HS-27A (cell line): ENCODE measurements around the gene THBS1.

ENCODE experiments used
- DNase-seq: peaks from one replicate; pipeline ENCODE4 v3.0.0-alpha.2; 2012; ENCODE audit warnings: low read depth, missing footprints

Gene THBS1

DNA sequence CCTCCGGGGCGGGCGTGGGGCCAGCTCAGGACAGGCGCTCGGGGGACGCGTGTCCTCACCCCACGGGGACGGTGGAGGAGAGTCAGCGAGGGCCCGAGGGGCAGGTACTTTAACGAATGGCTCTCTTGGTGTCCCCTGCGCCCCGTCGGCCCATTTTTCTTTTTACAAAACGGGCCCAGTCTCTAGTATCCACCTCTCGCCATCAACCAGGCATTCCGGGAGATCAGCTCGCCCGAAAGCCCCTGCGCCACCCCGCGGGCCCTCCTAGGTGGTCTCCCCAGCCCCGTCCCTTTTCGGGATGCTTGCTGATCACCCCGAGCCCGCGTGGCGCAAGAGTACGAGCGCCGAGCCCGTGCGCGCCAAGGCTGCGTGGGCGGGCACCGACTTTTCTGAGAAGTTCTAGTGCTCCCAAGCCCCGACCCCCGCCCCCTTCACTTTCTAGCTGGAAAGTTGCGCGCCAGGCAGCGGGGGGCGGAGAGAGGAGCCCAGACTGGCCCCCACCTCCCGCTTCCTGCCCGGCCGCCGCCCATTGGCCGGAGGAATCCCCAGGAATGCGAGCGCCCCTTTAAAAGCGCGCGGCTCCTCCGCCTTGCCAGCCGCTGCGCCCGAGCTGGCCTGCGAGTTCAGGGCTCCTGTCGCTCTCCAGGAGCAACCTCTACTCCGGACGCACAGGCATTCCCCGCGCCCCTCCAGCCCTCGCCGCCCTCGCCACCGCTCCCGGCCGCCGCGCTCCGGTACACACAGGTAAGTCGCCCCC is at the start of gene THBS1:
Gene THBS1, plus strand, starts transcription at position 595 of the 757 bp plus-strand sequence. CDS start 779 bp downstream, outside the sequence.
- peak; percentile 87 for DNase-seq

DNA sequence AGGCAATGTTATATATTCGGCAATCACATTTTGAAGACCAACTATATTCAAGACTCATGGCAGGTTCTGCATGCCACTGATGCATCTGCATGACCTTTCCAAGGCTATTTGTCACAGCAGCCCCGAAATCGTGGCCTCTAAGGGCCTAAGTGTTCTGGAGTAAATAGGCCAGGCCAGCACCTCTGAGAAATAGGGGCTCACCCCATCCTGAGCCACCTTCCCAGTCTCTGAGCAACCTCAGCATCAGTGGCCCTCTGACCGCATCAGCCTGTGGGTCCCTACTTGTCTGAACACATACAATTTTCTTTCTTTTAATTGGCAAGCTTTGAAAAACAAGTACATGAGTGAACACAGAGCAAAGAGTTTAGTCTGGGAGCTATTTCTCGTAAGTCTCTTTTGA is 45.9 kb upstream of the THBS1 start:
- DNase-seq, result no peak

DNA sequence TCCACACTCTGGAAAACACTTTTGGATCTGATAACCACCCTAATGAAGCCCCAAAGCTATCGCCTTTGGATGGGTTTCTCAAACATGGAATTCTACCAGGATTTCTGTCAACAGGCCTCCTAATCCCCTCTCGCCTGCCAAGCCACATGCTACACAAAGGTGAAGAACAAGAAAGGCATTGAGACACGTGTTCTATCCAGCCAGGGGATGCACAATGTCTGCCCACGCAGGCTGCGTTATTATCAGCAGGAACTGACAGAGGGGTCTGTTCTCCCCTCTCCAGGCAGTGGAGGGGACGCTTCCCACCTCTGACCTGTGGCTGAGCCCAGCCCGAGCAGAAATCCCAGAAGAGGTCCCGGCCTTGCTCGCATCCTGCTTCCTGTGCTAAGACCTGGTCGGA is 45.4 kb upstream of the THBS1 start:
- no peak for DNase-seq

DNA sequence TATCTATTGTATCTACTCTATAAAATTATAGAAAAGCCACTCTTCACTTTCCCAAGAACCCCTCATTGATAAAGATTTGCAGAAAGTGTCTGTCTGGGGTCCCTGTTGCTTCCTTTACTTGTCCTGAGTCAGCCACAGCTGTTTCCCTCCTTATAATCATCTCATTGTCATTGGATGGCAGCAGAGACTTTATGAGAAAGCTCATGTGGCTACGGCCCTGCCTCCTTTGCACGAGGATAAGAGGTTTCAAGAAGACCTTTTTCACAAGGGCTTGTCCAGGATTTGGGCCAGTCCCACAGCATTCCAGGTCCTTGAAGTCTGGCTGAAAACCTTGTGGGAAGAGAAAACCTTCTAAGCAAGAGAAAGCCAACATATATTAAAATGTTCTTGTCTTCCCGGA is 41.9 kb upstream of the THBS1 start:
- no peak for DNase-seq

DNA sequence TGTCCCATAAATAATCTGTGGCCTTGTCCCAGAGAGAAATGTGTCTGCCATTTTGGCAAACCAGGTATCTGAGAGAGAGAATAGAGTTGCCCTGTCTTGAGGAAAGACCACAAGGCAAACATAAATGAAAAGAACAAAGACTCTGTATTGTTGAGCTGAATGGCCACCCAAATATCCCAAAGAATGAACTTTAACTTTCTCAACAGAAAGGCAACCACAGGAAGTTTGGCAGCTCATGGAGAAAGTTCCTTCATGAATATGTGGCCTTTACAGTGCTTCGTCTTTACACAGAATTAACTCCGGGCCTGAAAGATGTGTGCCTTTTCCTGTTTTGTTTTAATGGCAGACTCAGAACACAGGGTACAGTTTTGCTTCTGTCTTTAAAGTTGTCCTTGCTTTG is 41.4 kb upstream of the THBS1 start:
- no peak for DNase-seq

DNA sequence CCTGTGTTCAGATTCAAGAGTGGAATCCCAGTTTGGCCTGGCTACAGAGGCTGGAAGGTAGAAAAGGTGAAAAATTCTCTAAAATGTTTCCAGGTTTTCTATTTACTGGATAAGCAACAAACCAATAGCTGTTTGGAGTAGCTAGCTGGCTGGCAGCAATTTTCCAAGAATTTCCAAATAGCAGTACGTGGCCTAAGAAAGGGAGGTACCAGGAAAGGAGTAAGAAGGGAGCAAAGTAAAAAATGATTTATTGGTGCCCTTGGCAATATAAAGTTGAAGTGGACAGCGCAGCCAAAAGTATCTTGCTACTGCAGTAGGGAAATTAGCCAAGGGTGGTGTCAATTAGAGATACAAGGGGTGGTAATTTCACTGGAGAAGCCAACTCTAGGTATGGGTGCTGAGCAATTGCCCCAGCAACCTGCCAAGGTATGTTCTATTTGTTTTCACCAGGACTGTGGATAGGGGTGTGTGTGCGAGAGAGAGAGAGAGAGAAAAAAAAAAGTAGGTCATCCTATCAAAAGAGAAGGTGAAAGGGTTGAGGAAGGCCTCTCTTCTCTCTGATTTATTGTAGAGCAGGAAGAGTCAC is 40.8 kb upstream of the THBS1 start:
- no peak for DNase-seq

DNA sequence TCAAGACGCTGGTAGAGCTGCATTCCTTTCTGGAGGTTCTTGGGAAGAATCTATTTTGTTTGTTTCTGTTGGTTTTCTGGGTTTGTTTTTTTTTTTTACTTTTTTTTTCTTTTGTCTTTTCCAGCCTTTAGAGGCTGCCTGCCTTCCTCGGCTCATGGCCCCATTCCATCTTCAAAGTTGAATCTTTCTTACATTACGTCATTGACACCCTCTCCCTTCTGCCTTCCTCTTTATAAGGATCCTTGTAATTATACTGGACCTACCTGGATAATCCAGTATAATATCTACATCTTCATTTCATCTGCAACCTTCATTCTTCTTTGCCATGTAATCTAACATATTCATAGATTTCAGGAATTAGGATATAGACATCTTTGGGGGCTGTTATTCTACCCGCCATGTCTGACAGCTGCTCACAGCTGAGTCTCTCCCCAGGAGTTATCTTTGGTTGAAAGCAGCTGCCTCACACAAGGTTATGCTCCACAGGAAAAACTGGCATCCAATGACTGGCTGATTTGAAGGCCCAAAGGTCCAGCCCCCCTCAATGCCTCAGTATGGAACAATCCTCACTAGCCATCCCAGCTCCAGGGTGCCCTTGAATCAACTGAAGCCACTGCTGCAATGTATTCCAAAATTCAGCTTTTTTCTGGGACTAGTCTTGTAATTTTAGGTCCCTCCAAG is 38.4 kb upstream of the THBS1 start:
- DNase-seq, result no peak

DNA sequence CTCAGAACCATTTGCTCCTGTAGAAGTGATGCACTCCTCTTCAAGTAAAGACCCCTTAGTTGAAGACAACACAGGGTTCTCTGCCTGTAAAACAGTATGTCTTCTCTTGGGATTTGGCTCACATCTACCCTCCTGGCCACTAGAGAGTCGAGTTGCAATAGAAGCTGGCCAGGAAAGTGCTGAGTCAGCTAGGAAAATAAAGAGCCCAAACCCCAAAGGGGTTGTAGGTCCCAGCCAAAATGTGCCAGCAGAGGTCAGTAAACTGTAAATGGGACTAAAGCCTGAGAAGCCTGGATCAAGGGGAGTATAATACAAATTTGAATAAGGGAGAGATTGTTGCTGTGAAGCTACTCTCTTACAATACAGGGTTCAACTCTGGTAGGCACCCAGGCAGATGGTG is 37.2 kb upstream of the THBS1 start:
- DNase-seq, result no peak

DNA sequence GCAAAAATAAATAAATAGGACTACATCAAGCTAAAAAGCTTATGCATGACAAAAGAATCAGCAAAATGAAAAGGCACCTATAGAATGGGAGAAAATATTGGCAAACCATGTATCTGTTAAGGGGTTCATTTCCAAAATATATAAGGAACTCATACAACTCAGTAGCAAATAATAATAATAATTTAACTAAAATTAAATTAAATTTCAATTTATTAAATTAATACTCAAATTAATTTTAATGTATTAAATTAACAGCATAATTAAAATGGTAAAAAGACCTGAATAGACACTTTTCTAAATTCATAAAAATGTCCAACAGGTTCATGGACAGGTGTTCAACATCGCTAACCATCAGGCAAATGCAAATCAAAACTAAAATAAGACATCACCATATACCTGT is 34.0 kb upstream of the THBS1 start:
- DNase-seq, result no peak

DNA sequence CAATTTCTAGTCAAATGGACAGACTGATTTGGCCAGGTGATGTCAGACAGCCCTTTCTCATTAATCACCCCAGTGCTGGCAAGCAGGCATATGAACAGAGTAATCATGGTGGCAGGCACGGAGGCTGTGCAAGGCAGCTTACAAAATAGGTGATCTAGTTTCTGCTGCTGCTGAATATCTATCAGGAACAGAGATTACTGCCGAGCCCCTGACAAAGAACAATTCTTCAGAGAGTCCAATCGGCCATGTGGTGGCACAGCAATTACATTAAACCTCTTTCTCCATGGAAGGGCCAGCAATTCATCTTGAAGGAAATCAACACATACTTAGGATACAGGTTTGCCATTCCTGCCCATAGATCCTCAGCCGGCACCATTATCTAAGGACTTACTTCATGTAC is 32.3 kb upstream of the THBS1 start:
- DNase-seq, result no peak

DNA sequence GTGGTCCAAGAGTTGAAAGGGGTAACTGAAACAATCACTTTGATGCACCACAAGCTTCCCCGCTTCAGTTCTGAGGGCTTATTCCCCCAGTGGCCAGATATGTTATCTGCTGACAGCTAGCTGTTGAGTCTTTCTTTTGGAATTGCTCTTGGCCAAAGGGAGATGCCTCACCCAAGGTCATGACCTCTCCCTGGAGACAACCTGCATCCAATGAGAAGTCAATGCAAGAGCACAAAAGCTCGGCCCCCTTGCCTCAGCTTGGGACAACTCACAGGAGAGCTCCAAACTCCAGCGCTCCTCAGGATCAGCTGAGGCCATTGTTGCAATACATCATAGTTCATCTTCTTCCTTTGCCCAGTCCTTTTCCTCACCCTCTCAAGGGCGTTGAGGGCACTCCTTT is 31.0 kb upstream of the THBS1 start:
- DNase-seq, result no peak

DNA sequence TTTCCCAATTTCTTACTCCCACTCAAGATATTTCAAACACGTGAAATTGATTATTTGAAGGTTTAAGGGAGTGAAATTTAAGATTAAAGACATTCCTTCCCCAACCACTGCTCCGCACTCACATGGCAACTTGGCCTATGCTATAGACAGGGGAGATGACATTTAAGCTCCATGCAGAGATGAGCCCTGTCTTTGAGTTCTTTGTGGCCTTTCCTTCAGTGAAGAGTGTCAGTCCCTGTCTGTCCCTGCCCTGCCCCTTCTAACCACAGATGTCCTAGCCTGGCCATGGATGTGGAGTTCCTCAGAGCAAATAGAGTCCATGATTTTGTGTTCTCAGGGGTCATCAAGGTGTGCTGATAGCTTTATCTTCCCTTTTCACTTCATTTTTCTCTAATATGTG is 29.4 kb upstream of the THBS1 start:
- DNase-seq, result no peak

DNA sequence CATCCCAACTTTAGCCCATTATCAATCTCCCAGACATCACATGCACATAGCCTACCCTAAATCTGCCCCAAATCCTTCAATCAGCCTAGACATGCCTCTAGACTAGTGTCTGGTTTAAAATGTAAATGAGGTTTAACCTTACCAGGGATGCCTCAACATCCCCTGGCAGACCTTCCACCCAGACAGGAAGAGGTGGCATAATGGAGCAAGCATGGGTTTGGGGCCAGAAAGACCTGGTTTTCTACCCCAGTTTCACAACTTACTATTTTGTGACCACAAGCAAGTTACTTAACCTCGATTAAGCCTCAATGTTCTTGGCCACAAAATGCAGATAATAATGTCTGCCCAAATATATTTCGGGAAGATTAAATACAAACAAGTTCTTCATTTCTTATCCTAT is 28.3 kb upstream of the THBS1 start:
- DNase-seq, result no peak

DNA sequence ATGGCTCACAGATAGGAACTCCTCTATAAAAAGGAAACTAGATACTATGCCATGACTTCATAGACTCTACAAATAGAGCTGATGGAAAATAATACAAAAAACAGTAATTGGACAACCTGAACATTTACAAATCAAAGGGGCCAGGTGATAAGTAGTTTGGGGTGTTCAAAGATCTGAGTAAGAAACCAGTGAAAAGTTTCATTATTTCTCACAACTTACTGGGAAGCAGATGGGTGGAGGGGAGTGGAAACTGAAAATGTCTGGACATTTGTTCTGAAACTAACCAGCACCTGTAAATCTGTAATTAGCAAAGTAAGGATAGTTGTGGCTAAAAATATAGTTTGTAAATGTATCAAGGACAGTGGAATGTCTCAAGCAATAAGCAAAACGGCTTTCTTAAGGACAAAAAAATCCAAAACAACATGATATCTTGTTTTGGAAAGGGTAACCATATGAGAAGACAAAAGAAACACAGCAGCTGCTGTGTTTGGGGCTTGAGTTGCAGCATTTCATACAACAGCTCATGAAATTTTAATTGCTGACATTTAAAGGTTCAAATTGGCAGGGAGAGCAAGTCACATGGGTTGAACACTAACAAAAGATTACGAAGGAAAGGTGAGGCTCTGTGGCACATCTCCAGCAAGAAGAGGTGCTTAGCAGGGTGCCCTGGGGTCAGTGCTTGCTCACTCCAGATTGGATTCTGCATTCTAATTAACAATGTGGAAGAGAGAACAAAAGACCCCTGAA is 26.8 kb upstream of the THBS1 start:
- DNase-seq, result no peak

DNA sequence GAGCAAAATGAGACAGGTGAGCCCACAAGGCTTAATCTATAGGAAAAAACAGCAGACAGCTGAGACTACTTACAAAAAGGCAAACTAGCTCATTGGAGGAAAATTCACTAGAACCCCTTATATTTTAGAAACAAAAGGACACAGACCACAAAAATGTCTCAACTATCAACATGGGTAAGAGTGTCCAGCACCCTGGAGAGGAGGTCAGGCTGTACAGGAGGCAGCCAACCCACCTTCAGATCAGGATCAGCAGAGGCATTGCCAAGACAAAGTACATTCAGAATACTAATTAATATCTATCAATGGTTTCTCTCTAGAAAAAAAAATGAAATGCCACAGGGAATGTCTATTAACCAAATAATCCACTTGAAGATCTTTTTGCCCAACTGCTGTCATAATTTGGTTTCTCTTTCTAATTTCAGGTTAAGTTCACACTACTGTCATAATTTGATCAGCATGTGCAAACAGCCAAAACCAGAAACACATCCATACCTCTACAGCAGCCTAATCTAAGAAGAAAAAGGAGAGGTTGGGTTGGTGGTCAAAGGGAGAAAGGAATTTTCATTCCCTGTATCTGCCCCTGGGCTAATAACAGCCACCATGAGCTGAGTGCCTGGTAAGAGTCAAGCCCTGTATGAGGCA is 26.0 kb upstream of the THBS1 start:
- DNase-seq, result no peak

DNA sequence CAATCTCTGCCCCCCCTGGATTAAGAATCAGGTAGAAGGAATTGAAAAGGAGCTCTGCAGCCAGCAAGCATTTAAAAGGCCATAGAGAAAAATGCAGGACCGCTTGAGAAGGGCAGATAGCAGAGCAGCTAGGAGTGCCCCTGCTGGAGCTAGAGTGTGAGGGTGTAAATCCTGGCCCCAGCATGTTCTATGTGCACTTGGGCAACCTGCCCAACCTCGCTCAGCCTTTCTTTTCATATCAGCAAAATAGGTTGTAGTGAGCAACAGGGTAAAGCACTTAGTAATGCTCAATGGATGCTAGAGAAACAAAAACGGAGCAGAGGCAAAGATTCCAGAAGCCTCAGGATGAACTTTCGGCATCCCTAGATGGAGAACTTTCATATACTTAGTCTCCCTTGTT is 25.0 kb upstream of the THBS1 start:
- DNase-seq, result no peak

DNA sequence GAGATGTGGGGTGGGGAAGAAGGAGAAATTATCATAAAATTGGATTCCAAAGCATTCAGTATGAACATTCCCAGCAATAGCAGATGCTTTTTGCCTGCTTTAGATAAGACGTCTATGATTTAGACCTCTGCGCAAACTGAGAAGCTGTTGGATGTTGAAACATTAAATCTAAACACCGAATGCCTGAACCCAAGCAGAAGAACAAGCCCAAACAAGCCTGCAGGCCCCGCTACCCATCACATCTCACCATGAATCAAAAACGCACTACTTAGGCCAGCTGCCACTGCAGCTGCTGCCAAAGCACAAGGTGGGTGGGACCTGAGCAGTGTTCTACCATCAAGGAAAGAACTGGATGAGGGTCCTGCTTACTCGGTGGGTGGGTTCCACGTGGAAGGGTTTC is 24.4 kb upstream of the THBS1 start:
- no peak for DNase-seq

DNA sequence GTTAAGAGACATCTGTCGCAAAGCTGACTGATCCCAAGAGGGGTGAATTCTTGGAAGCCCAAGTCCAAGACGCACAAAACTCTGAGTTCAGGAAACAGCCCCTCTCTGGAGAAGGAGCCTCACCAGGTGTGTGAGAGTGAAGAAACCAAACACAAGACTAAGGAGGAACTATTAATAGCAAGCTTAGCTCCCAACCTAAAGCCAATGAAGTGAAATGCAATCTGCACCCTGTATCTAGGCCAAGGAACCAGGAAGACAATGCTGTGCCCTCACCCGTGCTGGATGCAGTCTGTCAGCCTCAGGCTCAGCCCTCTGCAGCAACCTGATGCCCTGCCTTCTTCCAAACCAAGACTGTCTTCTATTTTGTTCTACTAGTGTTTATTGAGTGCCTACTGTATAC is 22.5 kb upstream of the THBS1 start:
- no peak for DNase-seq

DNA sequence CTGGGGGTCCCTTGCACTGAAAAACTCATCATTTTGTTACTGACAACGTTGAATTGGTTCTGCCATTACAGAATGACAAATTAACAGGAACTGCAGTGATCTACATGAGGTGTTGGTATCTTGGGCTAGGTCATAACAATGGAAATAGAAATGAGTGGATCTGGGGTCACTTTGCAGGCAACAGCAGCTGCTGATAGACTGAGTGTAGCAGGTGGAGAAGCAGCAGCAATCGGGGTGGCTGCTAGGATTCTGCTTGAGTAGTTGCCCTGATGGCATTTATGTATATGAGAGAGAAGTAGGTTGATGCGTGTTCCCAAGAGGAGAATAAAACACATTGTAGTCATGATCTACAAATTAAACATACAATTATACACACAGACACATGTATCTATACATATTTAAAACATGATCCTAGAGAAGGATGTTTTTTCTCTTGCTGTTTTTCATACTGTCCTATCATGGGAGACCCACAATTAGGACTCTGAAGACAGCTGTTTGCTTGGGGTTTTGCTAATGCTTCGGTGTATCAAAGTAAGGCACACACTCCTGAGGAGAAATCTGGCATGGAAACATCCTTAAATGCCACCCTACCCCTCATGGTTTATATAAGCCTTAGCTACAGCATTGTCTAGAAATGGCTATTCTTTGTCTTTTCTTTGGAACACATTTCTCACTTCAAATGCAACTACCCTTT is 15.8 kb upstream of the THBS1 start:
- no peak for DNase-seq

DNA sequence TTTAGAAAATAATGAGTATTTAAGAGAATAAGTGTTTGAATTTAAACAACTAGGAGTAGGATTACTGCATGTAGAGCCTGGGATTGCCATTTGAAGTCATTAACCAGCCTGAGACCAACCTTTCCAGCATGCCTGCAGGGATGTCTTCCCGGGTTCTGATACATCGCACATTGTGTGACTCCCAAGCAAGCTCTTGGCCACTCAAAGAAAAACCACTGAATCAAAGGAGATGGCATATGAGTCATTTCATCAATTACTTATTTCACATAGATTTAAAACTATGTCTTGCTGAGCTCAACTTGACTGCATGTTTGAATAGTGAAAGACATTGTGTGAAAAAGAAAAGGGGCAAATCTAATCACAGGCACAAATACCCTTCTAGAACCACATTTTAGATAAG is 15.0 kb upstream of the THBS1 start:
- no peak for DNase-seq

DNA sequence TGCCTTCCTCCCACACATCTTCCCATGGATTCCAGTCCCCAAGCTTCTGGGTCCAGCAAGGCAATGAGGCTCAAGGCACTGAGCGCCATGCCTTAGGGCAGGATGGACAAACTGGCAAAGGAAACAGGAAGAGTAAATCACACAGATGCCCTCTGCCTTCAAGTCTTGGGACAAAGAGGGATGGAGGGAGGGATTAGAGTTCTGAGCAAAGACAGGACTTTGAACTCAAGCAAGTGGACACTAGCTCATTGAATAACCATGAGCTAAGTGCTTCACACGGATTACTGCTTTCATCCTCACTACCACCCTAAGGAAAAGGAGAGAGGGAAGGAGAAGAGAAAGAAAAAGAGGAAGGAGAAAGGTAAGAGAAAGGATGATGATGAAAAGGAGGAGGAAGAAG is 7.6 kb upstream of the THBS1 start:
- DNase-seq, result no peak

DNA sequence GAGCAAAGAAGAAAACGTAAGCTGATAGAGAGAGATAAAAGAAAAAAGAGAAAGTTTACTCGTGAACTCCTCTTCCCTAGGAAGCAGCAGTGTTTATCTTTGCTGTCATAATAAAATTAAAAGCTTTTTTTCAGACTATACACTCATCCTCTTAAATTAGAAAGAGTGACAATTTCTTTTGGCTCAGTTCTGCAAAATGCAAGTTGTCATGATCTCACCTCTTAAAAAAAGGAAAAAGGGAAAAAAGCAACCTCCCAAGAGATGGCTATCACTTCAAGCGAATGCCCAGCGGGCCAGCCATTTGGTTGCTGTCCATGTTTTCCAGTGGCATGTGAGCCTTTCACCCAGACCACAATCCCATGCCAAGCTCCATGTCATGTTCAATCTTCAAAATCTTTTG is 7.0 kb upstream of the THBS1 start:
- no peak for DNase-seq
